Ramos (cell line): ENCODE results near the gene PTPRD.

Source experiments
- in situ Hi-C: fragments of 300-500 bp; cut with MboI; formaldehyde crosslinking; loops from one replicate; pipeline ENCODE4 v1.14.3; 2022; ENCODE audit warnings: low sequenced_read_pairs; ENCODE audit not compliant: unreplicated experiment

PTPRD gene

DNA sequence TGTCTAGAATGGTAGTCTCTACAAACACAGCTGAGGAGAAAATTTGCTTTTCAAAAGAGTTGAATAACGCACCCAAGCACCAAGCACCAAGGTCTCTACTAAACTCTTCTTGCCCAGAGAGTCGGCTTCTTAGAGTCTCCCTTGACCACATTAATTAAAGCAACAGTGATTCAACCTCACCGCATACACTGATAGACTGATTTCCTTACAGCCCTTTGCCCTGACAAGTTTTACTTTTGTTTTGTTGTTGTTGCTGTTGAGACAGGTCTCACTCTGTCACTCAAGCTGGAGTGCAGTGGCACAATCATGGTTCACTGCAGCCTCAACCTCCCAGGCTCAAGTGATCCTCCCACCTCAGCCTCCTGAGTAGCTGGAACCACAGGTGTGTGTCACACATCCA, 1777.5 kb downstream of the PTPRD start:
- in situ Hi-C loops = no loop called here

DNA sequence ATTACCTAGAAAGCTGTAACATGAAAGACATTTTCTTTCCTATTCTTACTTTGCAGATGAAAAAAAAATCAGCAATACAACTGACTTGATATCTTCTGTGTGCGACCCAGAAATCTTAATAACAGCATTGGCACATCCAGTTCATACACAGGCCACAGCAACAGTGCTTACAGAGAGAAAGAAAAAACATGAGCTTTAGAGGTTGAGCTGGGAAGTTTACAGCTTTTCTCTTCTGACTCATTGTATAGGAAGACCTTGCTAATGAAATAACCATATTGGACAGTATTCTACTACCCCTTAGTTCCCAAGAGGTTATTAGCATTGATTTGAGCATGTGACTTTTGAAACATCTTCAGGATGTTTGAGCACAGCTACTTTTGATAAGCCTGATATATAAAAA, 1779.8 kb downstream of the PTPRD start:
- in situ Hi-C loops = no loop called here

DNA sequence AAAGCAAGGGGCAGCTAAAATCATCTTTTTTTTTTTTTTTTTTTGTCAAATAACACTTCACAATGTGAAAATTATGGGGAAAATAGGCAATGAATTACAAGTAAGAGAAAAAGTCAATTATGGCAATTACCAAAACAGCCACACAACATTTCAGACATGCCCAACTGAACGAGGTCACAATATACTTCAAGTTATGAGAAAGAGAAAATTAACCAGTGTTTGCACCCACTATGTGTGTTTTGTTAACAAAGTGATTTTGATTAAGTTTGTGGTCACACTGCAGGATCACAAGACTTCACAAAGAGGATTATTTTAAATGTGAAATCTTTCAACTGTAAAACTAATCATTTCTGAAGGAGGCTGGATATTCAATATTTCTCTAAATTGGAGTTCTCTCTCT, 1780.4 kb downstream of the PTPRD start:
- in situ Hi-C loops = no loop called here

DNA sequence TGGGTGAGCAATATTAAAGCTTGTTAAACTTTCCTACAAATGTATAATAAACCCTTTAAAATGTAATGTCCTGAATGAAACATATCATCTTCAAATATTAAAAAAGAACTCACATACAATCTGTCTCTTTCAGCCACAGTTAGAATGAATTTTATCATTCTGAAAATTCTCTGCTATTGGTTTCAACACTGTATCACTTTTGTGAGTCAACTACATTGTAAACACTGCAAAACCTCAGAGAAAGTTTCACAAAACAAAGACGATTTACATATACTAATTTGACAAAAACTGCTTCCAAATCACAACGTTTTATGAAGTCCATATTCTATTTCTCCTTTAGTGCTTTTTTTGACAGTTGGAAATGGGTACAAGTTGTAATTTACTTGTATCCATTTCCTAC, 1781.2 kb downstream of the PTPRD start:
- in situ Hi-C loops = no loop called here

DNA sequence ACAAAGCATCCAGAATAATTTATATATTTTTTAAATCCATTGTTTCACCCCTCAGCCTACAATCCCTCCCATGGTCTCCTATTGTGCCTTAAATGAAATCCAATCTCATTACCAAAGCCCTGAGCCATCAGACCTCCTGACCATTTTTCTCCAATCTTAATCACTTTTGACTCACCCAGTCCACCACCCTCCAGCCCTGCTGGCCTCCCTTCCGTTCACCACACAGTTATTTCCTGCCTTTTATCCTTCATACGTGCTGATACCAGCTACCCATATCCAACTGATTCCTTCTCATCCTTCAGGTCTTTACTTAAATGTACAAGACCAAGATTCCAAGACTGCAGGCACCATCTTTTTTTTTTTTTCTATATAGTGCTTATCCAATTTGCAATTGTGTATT, 1786.5 kb downstream of the PTPRD start:
- in situ Hi-C loops = no loop called here

DNA sequence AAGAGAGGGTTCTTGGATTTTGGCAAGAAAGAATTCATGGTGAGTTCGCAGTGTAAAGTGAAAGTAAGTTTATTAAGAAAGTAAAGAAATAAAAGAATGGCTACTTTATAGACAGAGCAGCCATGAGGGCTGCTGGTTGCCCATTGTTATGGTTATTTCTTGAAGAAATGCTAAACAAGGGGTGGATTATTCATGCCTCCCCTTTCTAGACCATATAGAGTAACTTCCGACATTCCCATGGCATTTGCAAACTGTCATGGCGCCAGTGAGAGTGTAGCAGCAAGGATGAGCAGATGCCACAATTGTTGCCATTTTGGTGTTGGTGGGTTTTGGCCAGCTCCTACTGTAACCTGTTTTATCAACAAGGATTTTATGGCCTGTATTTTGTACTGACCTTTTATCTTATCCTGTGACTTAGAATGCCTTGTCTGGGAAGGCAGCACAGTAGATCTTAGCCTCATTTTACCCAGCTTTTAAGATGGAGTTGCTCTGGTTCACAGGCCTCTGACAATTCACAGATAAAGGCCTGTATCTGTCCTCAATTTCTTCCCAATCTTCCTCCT, 1787.1 kb downstream of the PTPRD start:
- in situ Hi-C loops = no loop called here

DNA sequence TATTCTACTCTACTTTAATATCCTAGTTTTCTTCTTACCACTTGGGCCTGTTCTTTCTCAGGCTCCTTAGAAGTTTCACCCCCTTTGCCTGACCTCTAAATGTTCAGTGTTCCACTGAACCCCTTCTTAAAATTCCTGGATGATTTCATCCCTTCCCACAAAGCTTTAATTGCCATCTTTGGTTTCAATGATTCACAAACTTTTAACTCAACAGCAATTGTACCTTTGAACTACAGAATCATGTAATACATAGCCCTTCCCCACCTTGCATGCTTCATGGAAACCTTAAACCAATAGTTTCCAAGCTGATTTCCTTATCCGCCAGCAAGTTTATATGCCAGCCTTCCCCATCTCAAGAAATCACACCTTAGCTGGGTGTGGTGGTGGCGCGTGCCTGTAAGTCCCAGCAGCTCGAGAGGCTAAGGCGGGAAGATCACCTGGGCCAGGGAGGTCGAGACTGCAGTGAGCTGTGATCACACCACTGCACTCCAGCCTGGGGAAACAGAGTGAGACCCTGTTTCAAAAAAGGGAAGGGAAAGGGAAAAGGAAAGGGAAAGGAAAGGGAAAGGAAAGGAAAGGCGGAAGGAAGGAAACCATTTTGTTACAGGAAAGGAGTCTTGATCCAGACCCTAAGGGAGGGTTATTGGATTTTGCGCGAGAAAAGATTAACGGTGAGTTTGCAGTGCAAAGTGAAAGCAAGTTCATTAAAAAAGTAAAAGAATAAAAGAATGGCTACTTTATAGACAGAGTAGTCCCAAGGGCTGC, 1789.5 kb downstream of the PTPRD start:
- in situ Hi-C loops = no loop called here

DNA sequence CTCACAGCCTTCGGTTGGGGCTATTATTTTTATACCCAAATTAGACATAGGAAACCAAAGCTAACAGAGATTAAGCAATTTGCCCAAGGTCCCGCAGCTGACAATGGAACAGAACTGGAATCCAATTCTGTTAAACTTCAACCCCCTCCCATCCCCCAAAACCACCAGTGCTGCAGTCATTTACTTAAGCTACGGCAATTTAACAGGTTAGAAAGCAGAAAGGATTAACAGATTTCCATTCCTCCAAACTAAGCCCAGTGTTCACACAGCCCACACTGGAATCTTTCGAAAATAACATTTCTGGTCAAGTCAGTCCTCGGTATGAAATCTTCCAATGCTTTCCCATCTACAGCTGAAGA, 1790.2 kb downstream of the PTPRD start:
- in situ Hi-C loops = no loop called here

DNA sequence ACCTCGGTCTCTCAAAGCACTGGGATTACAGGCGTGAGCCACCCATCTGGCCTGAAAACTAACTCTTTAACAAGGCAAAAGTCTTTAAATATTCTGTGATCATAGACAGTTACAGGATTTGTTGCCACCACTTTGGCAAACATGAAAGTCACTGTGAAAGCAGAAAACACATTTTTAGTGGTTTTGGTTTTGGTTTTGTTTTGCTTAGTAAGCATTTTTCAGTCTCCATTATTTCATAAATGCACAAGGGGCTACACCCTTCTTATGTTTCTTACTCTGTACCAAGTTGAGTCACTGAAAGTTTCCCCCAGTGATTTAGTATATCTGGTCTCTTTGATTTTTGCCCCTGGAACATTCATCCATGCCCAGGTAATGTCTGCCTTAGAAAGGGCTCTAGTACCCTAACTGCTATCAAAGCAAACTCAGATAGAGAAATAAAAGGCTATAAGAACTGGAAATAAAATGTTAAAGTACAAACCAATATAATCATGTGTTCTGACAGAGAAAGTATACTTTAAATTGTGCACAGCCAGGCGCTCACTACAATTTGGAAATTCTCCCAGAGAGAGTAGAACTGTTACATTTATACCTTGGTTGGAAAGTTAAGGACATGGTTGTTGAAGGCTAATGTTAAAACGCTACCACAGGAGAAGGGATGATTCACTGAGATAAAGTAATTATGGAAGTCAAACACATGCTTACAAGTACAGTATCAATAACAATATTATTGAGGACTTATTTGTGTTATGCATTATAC, 1790.7 kb downstream of the PTPRD start:
- in situ Hi-C loops = no loop called here

DNA sequence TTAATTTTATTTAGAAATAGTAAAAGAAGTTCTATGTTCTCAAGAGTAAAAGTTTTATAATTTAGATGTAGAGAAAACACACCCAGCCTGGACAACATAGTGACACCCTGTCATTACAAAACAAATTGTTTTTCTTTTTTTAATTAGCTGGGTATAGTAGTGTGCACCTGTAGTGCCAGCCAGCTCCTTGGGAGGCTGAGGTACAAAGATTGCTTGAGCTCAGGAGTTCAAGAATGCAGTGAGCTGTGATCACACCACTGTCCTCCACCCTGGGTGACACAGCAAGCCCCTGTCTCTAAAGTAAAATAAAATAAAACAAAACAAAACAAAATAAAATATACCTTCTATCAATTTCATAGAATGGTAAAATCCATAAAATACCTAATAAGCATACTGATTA, 1795.5 kb downstream of the PTPRD start:
- in situ Hi-C loops = no loop called here

DNA sequence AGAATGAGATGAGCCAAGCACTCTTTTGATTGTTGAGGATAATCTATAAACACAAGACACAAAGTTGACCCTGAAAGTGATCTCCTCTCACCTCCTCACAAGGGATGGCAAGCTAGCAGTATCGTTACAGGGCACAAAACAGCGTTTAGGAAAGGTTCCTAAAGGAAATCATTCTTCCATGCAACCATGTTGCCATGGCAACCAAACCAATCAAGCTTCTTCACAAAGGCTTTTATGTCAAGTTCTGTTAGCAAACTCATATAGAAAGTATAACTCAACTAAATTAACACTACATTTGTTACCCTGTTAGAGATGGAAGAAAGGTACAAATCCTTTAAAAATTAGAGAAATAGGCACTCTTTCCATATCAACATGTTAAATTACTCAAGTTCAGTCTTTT, 1796.4 kb downstream of the PTPRD start:
- in situ Hi-C loops = no loop called here

DNA sequence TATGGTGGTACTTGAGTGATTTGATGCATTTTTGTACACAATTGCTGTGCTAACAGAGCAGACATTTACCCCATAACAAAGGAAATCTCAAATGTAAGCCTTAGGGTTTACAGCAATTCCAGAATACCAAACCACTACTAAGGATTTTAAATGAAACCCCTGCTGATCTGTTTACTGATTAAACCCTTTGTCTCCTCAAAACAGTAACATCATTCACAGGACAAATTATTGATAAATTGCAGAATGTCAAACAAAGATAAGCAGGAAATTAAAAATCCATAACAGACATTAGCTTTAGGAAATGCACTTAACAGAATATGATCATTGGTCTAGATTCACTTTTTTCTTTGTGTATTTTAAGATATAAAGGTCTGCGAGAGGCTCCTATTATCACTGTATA, 1796.9 kb downstream of the PTPRD start:
- in situ Hi-C loops = no loop called here

DNA sequence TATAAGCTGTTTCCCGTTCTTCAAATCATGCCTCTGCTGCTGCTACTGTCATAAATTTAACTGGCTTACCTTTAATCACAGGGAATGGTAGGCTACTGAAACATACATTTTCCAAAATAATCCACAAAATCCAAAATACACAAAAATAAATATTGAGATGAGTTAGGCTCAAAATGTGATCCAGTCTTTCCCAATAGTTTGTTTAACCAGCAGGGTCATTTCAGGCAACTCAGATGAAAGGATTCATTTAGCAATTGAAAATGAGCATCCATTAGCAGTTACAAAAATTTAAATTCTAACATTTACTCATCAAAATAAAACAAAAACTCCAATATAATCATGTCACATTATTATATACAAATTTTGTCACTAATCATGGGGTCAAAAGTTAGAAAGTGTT, 1797.6 kb downstream of the PTPRD start:
- in situ Hi-C loops = no loop called here

DNA sequence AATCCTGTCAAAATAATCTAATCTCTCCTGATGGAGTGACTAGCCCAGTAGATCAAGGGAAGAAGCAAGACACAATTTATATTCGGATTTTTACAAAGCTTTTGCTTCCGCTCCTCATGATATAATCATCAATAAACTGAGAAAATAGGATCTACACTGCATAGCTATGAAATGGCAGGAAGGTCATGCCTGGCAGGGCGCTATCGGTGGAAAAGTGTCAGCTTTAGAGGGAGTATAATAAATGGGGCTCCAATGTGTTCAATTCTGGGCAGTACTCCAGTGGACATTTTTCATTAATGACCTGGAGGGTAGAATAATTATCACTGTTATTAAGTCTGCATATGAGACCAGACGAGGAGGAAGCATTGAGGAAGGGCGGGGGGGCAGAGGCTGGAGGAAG, 1799.9 kb downstream of the PTPRD start:
- in situ Hi-C loops = no loop called here

DNA sequence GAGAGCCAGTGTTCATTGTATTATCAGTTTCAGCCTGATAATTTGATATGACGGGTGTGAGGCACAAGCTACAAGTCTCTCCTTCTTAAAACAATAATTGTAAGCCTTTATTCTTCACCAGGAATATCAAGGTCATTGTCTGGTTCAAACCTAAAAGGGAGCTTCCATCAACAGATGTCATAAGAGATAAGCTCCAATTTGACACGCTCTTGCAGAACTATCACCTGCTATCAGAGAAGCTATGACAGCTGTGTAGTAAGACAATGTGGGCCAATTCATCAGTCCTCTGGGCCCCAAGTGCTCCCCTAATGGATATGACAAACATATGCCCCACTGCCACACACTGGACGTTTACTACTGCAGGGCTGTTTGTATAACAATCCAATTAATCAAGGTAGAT, 1803.1 kb downstream of the PTPRD start:
- in situ Hi-C loops = no loop called here

DNA sequence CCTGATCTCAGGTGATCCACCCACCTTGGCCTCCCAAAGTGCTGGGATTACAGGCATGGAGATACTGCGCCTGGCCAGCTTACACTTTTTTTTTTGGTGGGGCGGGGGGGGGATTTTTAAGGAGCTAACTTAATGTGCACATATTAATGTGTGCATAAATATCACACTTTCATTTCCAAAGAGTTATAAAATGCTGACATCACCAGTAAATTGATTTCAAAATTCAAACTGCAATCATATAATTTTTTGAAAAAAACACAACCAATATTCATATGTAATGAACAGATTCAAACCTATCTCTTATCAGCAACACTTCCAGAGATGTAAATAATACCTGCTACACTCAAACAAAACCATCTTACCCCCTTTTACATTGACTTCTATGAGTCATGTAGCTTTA, 1806.7 kb downstream of the PTPRD start:
- in situ Hi-C loops = no loop called here

DNA sequence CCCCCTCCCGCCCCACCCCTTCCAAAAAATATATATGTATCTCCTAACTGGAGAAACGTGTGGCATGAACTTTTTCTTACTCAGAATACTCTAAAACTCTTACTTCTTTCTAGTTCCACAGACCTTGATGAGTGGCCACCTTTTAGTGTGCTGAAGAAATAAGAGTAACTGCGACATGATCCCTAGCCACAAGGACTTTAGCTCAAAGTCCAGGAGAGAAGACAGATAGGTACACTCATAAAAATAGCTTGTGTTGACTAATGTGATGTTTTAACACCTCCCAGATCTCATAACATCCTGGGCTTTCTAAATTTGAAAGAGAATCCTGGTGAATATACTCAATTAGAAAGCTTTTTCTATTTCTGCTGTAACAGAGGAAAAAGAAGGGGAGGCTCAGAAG, 1808.2 kb downstream of the PTPRD start:
- in situ Hi-C loops = no loop called here

DNA sequence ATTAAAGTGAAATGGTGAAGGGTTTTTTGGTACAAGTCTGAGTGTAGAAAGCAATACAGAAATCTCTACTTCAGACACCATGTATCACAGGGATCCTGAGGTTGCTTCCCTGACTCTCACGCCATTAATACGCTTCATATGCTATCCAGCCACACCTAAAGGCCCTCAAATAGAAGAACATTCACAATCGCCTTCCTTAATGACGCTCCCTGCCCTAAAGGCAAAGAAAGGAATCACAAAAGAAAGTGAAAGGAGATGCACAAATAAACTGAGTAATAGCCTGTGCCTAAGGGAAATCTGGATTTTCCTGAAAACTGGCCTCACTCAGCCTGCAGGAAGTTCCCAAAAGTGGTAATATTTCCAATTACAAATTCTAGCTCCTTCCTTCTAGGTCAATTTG, 1810.6 kb downstream of the PTPRD start:
- in situ Hi-C loops = no loop called here

DNA sequence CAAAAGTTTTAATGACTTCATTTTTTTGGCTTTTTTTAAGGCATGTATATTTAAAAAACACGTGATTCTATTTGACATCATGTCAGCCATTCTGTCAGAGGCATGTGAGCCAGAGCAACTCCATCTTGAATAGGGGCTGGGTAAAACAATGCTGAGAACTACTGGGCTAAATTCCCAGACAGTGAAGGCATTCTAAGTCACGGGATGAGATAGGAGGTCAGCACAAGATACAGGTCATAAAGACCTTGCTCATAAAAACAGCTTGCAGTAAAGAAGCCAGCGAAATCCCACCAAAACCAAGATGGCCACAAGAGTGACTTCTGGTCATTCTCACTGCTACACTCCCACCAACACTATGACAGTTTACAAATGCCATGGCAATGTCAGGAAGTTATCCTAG, 1812.6 kb downstream of the PTPRD start:
- in situ Hi-C loops = no loop called here

DNA sequence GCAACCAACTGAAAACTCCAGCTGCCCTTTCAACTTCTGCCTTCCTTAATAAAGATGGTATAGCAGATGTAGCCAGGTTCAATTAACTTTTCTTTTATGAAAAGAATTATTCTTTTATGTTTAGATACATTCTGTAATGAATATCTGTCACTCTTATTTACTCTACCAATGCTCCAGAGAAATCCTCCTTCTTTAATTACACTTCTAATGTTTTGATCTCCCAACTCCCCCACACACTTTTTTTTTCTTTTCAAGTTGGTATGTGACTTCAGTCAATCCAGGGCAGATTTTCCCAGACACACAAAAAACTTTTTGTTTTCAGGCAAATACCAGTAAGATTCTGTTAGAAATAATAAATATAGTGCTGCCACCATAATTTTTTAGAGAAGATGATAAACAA, 1813.2 kb downstream of the PTPRD start:
- in situ Hi-C loops = no loop called here

DNA sequence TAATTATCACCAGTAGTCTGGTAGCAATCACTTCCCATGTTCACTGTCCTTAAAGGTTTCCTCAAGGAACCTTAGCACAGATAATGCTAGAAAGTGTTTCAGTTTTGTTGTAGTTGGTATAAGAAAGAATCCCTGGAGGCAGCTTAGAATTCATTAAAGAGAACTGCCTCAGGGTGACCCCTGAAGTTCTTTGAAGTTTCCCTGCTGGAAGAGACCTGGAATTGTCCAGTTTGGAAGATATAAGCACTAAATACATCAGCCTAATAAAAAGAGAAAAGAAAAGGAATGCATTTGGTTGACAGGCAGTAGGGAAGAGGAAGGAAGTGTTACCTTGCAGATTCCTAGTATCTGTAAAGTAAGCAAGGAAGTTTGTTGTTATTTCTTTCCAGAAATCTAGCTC, 1813.6 kb downstream of the PTPRD start:
- in situ Hi-C loops = no loop called here

DNA sequence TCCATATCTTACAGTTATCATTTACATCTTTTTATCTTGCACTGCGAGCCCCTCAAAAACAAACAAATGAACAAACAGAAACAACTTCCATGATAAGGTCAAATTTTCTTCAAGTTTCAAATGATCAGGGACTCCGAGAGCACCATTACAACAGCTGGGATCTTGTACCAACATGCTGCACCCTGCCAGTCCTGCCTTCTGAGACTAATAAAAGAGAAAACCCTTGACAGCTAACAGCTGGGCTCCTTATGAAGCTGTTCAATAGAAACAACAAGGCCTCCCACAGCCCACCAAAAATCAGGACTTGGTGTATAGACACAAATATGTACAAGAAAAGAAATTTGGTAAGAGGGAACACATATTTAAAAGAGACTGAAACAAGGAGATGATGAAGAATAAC, 1828.0 kb downstream of the PTPRD start:
- in situ Hi-C loops = no loop called here
